ENCODE measurements around the gene CROCC2. TPM values are rescaled to one million over a fixed set of nuclear protein-coding genes. Genes with fewer than 3 reads are reported as not detected.
A peak's percentile ranks its signal among the peaks of the same experiment; 100 is the strongest.

Gene CROCC2
- total and polyA plus RNA-seq, 2 donors (not counting 1 experiment from before 2014, with no cell fraction given) = not detected

- Histone ChIP-seq H3K4me2 (replicated peaks; ENCODE audit: low read depth, low read length, poor library complexity, severe bottlenecking) (peak overlapping the region; percentile 70), H3K79me2 (ENCODE audit: control insufficient read depth, insufficient read depth, low read length) (no peaks in the 10 kb centered on the region), H3K4me3 (ENCODE audit: control extremely low read depth in 1 of 5, extremely low read depth in 1 of 5, insufficient read depth in 1 of 5, low read depth in 2 of 5, low read length in 4 of 5) (peak overlapping the region in 1 of 5 experiments; percentile 39), H3K9ac (ENCODE audit: low read length) (no peak overlapping the region), H3K27ac (ENCODE audit: low read length in 2 of 2) (no peak overlapping the region), H3K9me3 (ENCODE audit: control extremely low read depth in 1 of 3, control insufficient read depth in 2 of 3, insufficient read depth in 1 of 3, low read length in 2 of 3) (peaks cover 0 to 12% (median under 1%) of the 10 kb centered on the region in 3 donors), H3K36me3 (replicated peaks in 1 of 2; ENCODE audit: control extremely low read depth in 1 of 2, control insufficient read depth in 1 of 2, extremely low read depth in 1 of 2, insufficient read depth in 2 of 2, low read length in 1 of 2) (no peaks in the 10 kb centered on the region), H2AFZ (ENCODE audit: insufficient read depth, low read depth, low read length, poor library complexity, severe bottlenecking) (peak overlapping the region; percentile 62), H3K4me1 (ENCODE audit: control insufficient read depth in 2 of 2, insufficient read depth in 2 of 2, low read length in 2 of 2) (peaks cover 10 to 11% of the 10 kb centered on the region in 2 donors), H3K27me3 (replicated peaks in 1 of 4; ENCODE audit: control extremely low read depth in 1 of 4, control insufficient read depth in 3 of 4, insufficient read depth in 4 of 4, low read length in 3 of 4) (peaks cover 0 to 22% (median 4%) of the 10 kb centered on the region in 4 experiments), H4K20me1 (ENCODE audit: control insufficient read depth, insufficient read depth, low read length, poor library complexity, severe bottlenecking) (no peaks in the 10 kb centered on the region)
- intact Hi-C loops (cut with micrococcal nuclease) = no loop called here
- ChIA-PET POLR2A (no interaction called here), CTCF (interaction anchor here (1.3 kb wide), 1 partner anchor 68 kb away, joined by 3 read pairs; no protein-coding TSS in a partner anchor)
- no peak for DNase-seq
- WGBS (ENCODE audit: insufficient coverage) = 77% methylated on average over 12 of the region's 12 CpGs
- Mint-ChIP-seq H3K4me3 (peak overlapping the region; percentile 40), H3K9me3 (ENCODE audit: insufficient read depth) (peaks cover 4% of the 10 kb centered on the region), H3K27me3 (peaks cover 11% of the 10 kb centered on the region), H3K4me1 (peaks cover 11% of the 10 kb centered on the region), H3K27ac (no peak overlapping the region)
- no peak for ATAC-seq (ENCODE audit: low read depth)
- TF ChIP-seq, protein P1, sequence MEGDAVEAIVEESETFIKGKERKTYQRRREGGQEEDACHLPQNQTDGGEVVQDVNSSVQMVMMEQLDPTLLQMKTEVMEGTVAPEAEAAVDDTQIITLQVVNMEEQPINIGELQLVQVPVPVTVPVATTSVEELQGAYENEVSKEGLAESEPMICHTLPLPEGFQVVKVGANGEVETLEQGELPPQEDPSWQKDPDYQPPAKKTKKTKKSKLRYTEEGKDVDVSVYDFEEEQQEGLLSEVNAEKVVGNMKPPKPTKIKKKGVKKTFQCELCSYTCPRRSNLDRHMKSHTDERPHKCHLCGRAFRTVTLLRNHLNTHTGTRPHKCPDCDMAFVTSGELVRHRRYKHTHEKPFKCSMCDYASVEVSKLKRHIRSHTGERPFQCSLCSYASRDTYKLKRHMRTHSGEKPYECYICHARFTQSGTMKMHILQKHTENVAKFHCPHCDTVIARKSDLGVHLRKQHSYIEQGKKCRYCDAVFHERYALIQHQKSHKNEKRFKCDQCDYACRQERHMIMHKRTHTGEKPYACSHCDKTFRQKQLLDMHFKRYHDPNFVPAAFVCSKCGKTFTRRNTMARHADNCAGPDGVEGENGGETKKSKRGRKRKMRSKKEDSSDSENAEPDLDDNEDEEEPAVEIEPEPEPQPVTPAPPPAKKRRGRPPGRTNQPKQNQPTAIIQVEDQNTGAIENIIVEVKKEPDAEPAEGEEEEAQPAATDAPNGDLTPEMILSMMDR (IDR thresholded peaks at IDR 0.05) = no peak
- no peak for TF ChIP-seq EZH2 (IDR thresholded peaks at IDR 0.05; ENCODE audit: borderline replicate concordance, insufficient read depth, low read depth, low read length, poor library complexity, severe bottlenecking)
These were observed 104.6 kb downstream of the CROCC2 start for GRCh38 chr2:241010531-241011295.

- H3K4me3 ChIP-seq (ENCODE audit: control extremely low read depth in 1 of 5, extremely low read depth in 1 of 5, insufficient read depth in 1 of 5, low read depth in 2 of 5, low read length in 4 of 5) = no peak overlapping the region
- peaks cover 0 to 12% (median 0%) of the 10 kb centered on the region in 3 donors for H3K9me3 ChIP-seq (ENCODE audit: control extremely low read depth in 1 of 3, control insufficient read depth in 2 of 3, insufficient read depth in 1 of 3, low read length in 2 of 3)
- 94% methylated on average over 7 of the region's 9 CpGs for WGBS (ENCODE audit: insufficient coverage)
- DNase-seq (no peak), ATAC-seq (ENCODE audit: low read depth) (no peak)
- peaks cover 11% of the 10 kb centered on the region for H3K4me1 Mint-ChIP-seq
- H3K4me3 Mint-ChIP-seq = no peak overlapping the region
- peaks cover 0 to 22% (median 4%) of the 10 kb centered on the region in 4 experiments for H3K27me3 ChIP-seq (replicated peaks in 1 of 4; ENCODE audit: control extremely low read depth in 1 of 4, control insufficient read depth in 3 of 4, insufficient read depth in 4 of 4, low read length in 3 of 4)
- H2AFZ ChIP-seq (ENCODE audit: insufficient read depth, low read depth, low read length, poor library complexity, severe bottlenecking) = no peak overlapping the region
- TF ChIP-seq, protein P1 (IDR thresholded peaks at IDR 0.05) = no peak
- TF ChIP-seq EZH2 (IDR thresholded peaks at IDR 0.05; ENCODE audit: borderline replicate concordance, insufficient read depth, low read depth, low read length, poor library complexity, severe bottlenecking) = no peak
- H3K27me3 Mint-ChIP-seq = peaks cover 11% of the 10 kb centered on the region
- H3K4me2 ChIP-seq (replicated peaks; ENCODE audit: low read depth, low read length, poor library complexity, severe bottlenecking) = no peak overlapping the region
- peaks cover 10 to 11% of the 10 kb centered on the region in 2 donors for H3K4me1 ChIP-seq (ENCODE audit: control insufficient read depth in 2 of 2, insufficient read depth in 2 of 2, low read length in 2 of 2)
- H3K27ac Mint-ChIP-seq = no peak overlapping the region
- H3K36me3 ChIP-seq (replicated peaks in 1 of 2; ENCODE audit: control extremely low read depth in 1 of 2, control insufficient read depth in 1 of 2, extremely low read depth in 1 of 2, insufficient read depth in 2 of 2, low read length in 1 of 2) = no peaks in the 10 kb centered on the region
- CTCF ChIA-PET = no interaction called here
- H3K27ac ChIP-seq (ENCODE audit: low read length in 2 of 2) = no peak overlapping the region
- H4K20me1 ChIP-seq (ENCODE audit: control insufficient read depth, insufficient read depth, low read length, poor library complexity, severe bottlenecking) = no peaks in the 10 kb centered on the region
- POLR2A ChIA-PET = no interaction called here
- no peaks in the 10 kb centered on the region for H3K9me3 Mint-ChIP-seq (ENCODE audit: insufficient read depth)
- H3K79me2 ChIP-seq (ENCODE audit: control insufficient read depth, insufficient read depth, low read length) = no peaks in the 10 kb centered on the region
- H3K9ac ChIP-seq (ENCODE audit: low read length) = no peak overlapping the region
- intact Hi-C loops (cut with micrococcal nuclease) = no loop called here
These were observed 105.1 kb downstream of the CROCC2 start for GRCh38 chr2:241011296-241011600.

All from B cell (primary cell).